Body of pancreas (tissue), 4 donors: Measurements from ENCODE around the gene MACF1. TPM values are rescaled to one million over a fixed set of nuclear protein-coding genes. Genes with fewer than 3 reads are reported as not detected.

Experiments
- ATAC-seq: fragments of 150-250 bp; one replicate; pipeline ENCODE4 v1.9.1; 2016
- DNase-seq, 4 donors: peaks; one replicate each; pipeline ENCODE4 v3.0.0-alpha.2; 2019
- H3K27ac ChIP-seq, 4 donors: fragments of 200-600 bp; sonication (generic); 1 replicate in 3 of 4; 2 replicates in 1 of 4; pipeline versions ENCODE4 v1.5.1 to v1.6.1; 2016 to 2019; ENCODE audit warnings: mild to moderate bottlenecking in 1 of 4, mixed read lengths in 1 of 4, moderate library complexity in 1 of 4
- H3K27me3 ChIP-seq, 2 donors: fragments of 200-600 bp; sonication (generic); one replicate each; pipeline ENCODE4 v1.6.0; 2016; ENCODE audit warnings: mild to moderate bottlenecking in 1 of 2
- H3K36me3 ChIP-seq, 2 donors: fragments of 200-600 bp; sonication (generic); replicated peaks in 1 of 2; 2 replicates each; pipeline ENCODE4 v1.5.1; 2016; ENCODE audit warnings: low read depth in 2 of 2; ENCODE audit not compliant: insufficient read depth in 1 of 2
- H3K4me1 ChIP-seq: fragments of 200-600 bp; sonication (generic); one replicate; pipeline ENCODE4 v1.6.0; 2016
- H3K4me3 ChIP-seq, 2 donors: fragments of 200-600 bp; sonication (generic); 1 replicate in 1 of 2; 2 replicates in 1 of 2; pipeline ENCODE4 v1.5.1; 2016 to 2019
- H3K9me3 ChIP-seq, 3 donors: fragments of 200-600 bp; sonication (generic); 1 replicate in 2 of 3; 2 replicates in 1 of 3; pipeline ENCODE4 v1.5.1; 2016
- CTCF ChIP-seq, 7 experiments: fragments of 450-650 bp in 4 of 7; fragments of 200-600 bp in 3 of 7; sonication (generic) in 3 of 7; IDR thresholded peaks; one replicate each; pipeline ENCODE4 v1.5.1; 2016 to 2019; ENCODE audit warnings: antibody characterized with exemption in 7 of 7
- POLR2A ChIP-seq, 3 donors: fragments of 450-650 bp; IDR thresholded peaks; one replicate each; pipeline ENCODE4 v1.6.1; 2016; ENCODE audit warnings: antibody characterized with exemption in 3 of 3, mild to moderate bottlenecking in 2 of 3
- WGBS, 2 donors: methylation state at CpG; one replicate each; pipeline ENCODE4 v1.1.5; 2017; 5-methylcytosine and 5-hydroxymethylcytosine counted together
- intact Hi-C: fragments of 100-400 bp; cut with DNase I; formaldehyde crosslinking; loops from one replicate; pipeline ENCODE4 v1.15.1; 2023
- total RNA-seq, 2 donors: library from RNA; depleted of rRNA; stranded (reverse); fragments of >200 nt; gene quantifications; one replicate each; pipeline ENCODE4 v1.1.0, GENCODE V29; 2016

The MACF1 gene
- total RNA-seq, 2 donors from 2014 or later, result 144 to 190 TPM

- intact Hi-C loops, result no loop called here
- Histone ChIP-seq H3K27ac (peak overlapping the region in 3 of 4 donors; percentile 0 to 15 (median 4)), H3K36me3 (no peaks in the 10 kb centered on the region), H3K4me3 (no peak overlapping the region), H3K4me1 (peaks cover 58% of the 10 kb centered on the region), H3K9me3 (no peaks in the 10 kb centered on the region), H3K27me3 (no peaks in the 10 kb centered on the region)
- ATAC-seq (no peak), DNase-seq (peak in 3 of 4 donors; percentile 26 to 59 (median 40))
- TF ChIP-seq CTCF (IDR thresholded peaks at IDR 0.05), result no peak
- no peak for TF ChIP-seq POLR2A (IDR thresholded peaks at IDR 0.05)
These were observed 65.9 kb downstream of the MACF1 start for GRCh38 chr1:39270368-39270767.

GRCh38 chr1:39272027-39272797 lies 67.7 kb downstream of the MACF1 start:
- intact Hi-C loops, result no loop called here
- Histone ChIP-seq H3K4me3 (no peak overlapping the region), H3K4me1 (peaks cover 73% of the 10 kb centered on the region), H3K27me3 (no peaks in the 10 kb centered on the region), H3K27ac (peak overlapping the region; percentile 64 to 75 (median 70)), H3K36me3 (no peaks in the 10 kb centered on the region), H3K9me3 (no peaks in the 10 kb centered on the region)
- ATAC-seq (peak; percentile 77), DNase-seq (peak; percentile 67 to 84 (median 78))
- WGBS, 2 donors, result 22 to 23% methylated on average over 3 of the region's 3 CpGs
- TF ChIP-seq POLR2A (IDR thresholded peaks at IDR 0.05), result no peak
- peak in 1 of 7 experiments; percentile 5 for TF ChIP-seq CTCF (IDR thresholded peaks at IDR 0.05)

- 81 to 84% methylated on average over 10 to 13 of the region's 13 CpGs for WGBS, 2 donors
- ATAC-seq (no peak), DNase-seq (no peak)
- intact Hi-C loops, result no loop called here
- no peak overlapping the region for H3K4me3 ChIP-seq
- H3K27ac ChIP-seq, result peak overlapping the region; percentile 64 to 75 (median 70)
- no peaks in the 10 kb centered on the region for H3K9me3 ChIP-seq
- peaks cover 77% of the 10 kb centered on the region for H3K4me1 ChIP-seq
- H3K36me3 ChIP-seq, result no peaks in the 10 kb centered on the region
- TF ChIP-seq CTCF (IDR thresholded peaks at IDR 0.05), result no peak
- no peaks in the 10 kb centered on the region for H3K27me3 ChIP-seq
These were observed 68.4 kb downstream of the MACF1 start for GRCh38 chr1:39272798-39273469.

- WGBS, 2 donors, result 41 to 46% methylated on average over 6 of the region's 6 CpGs
- ATAC-seq (no peak), DNase-seq (no peak)
- intact Hi-C loops, result no loop called here
- no peaks in the 10 kb centered on the region for H3K27me3 ChIP-seq
- H3K9me3 ChIP-seq, result no peaks in the 10 kb centered on the region
- H3K4me3 ChIP-seq, result no peak overlapping the region
- peaks cover 66% of the 10 kb centered on the region for H3K4me1 ChIP-seq
- TF ChIP-seq CTCF (IDR thresholded peaks at IDR 0.05) (no peak), POLR2A (IDR thresholded peaks at IDR 0.05) (no peak)
- peak overlapping the region in 3 of 4 donors; percentile 1 to 29 (median 23) for H3K27ac ChIP-seq
- no peaks in the 10 kb centered on the region for H3K36me3 ChIP-seq
These were observed 71.5 kb downstream of the MACF1 start for GRCh38 chr1:39275836-39276507.
